ENCODE measurements around the gene MARCO.

MARCO gene

GRCh38 chr2:118903551-118904479, 38.2 kb upstream of the MARCO start:
- Histone ChIP-seq H3K27me3 (ENCODE audit: insufficient read depth, poor library complexity, severe bottlenecking) (no peaks in the 10 kb centered on the region), H3K4me1 (ENCODE audit: insufficient read depth, poor library complexity, severe bottlenecking) (no peaks in the 10 kb centered on the region), H3K9me3 (ENCODE audit: severe bottlenecking) (no peaks in the 10 kb centered on the region), H3K4me3 (ENCODE audit: severe bottlenecking) (no peak overlapping the region), H3K36me3 (ENCODE audit: low read depth) (no peaks in the 10 kb centered on the region), H3K27ac (ENCODE audit: poor library complexity, severe bottlenecking) (no peak overlapping the region)
- no peak for TF ChIP-seq CTCF (IDR thresholded peaks at IDR 0.05; ENCODE audit: poor library complexity, severe bottlenecking)
- no peak for DNase-seq (ENCODE audit: low spot score)
- ATAC-seq (ENCODE audit: low read depth), result no peak

GRCh38 chr2:118905206-118905605, 36.8 kb upstream of the MARCO start:
- no peak for DNase-seq (ENCODE audit: low spot score)
- H3K36me3 ChIP-seq (ENCODE audit: low read depth), result no peaks in the 10 kb centered on the region
- H3K4me1 ChIP-seq (ENCODE audit: insufficient read depth, poor library complexity, severe bottlenecking), result no peaks in the 10 kb centered on the region
- no peak for ATAC-seq (ENCODE audit: low read depth)
- no peaks in the 10 kb centered on the region for H3K9me3 ChIP-seq (ENCODE audit: severe bottlenecking)
- no peak for TF ChIP-seq CTCF (IDR thresholded peaks at IDR 0.05; ENCODE audit: poor library complexity, severe bottlenecking)
- H3K27me3 ChIP-seq (ENCODE audit: insufficient read depth, poor library complexity, severe bottlenecking), result no peaks in the 10 kb centered on the region
- H3K4me3 ChIP-seq (ENCODE audit: severe bottlenecking), result no peak overlapping the region
- no peak overlapping the region for H3K27ac ChIP-seq (ENCODE audit: poor library complexity, severe bottlenecking)

- no peaks in the 10 kb centered on the region for H3K27me3 ChIP-seq (ENCODE audit: insufficient read depth, poor library complexity, severe bottlenecking)
- H3K4me3 ChIP-seq (ENCODE audit: severe bottlenecking), result no peak overlapping the region
- TF ChIP-seq CTCF (IDR thresholded peaks at IDR 0.05; ENCODE audit: poor library complexity, severe bottlenecking), result no peak
- H3K9me3 ChIP-seq (ENCODE audit: severe bottlenecking), result no peaks in the 10 kb centered on the region
- H3K4me1 ChIP-seq (ENCODE audit: insufficient read depth, poor library complexity, severe bottlenecking), result no peaks in the 10 kb centered on the region
- DNase-seq (ENCODE audit: low spot score) (no peak), ATAC-seq (ENCODE audit: low read depth) (no peak)
- no peaks in the 10 kb centered on the region for H3K36me3 ChIP-seq (ENCODE audit: low read depth)
- H3K27ac ChIP-seq (ENCODE audit: poor library complexity, severe bottlenecking), result no peak overlapping the region
Measured at GRCh38 chr2:118906186-118906585, 35.8 kb upstream of the MARCO start.

- TF ChIP-seq CTCF (IDR thresholded peaks at IDR 0.05; ENCODE audit: poor library complexity, severe bottlenecking), result no peak
- H3K27ac ChIP-seq (ENCODE audit: poor library complexity, severe bottlenecking), result no peak overlapping the region
- ATAC-seq (ENCODE audit: low read depth), result no peak
- H3K27me3 ChIP-seq (ENCODE audit: insufficient read depth, poor library complexity, severe bottlenecking), result no peaks in the 10 kb centered on the region
- no peaks in the 10 kb centered on the region for H3K4me1 ChIP-seq (ENCODE audit: insufficient read depth, poor library complexity, severe bottlenecking)
- no peak for DNase-seq (ENCODE audit: low spot score)
- no peaks in the 10 kb centered on the region for H3K9me3 ChIP-seq (ENCODE audit: severe bottlenecking)
- no peaks in the 10 kb centered on the region for H3K36me3 ChIP-seq (ENCODE audit: low read depth)
- no peak overlapping the region for H3K4me3 ChIP-seq (ENCODE audit: severe bottlenecking)
Measured at GRCh38 chr2:118907759-118908158, 34.2 kb upstream of the MARCO start.

- H3K36me3 ChIP-seq (ENCODE audit: low read depth), result no peaks in the 10 kb centered on the region
- H3K27ac ChIP-seq (ENCODE audit: poor library complexity, severe bottlenecking), result no peak overlapping the region
- no peaks in the 10 kb centered on the region for H3K9me3 ChIP-seq (ENCODE audit: severe bottlenecking)
- DNase-seq (ENCODE audit: low spot score), result no peak
- H3K4me3 ChIP-seq (ENCODE audit: severe bottlenecking), result no peak overlapping the region
- no peaks in the 10 kb centered on the region for H3K27me3 ChIP-seq (ENCODE audit: insufficient read depth, poor library complexity, severe bottlenecking)
- no peak for ATAC-seq (ENCODE audit: low read depth)
- peaks cover 11% of the 10 kb centered on the region for H3K4me1 ChIP-seq (ENCODE audit: insufficient read depth, poor library complexity, severe bottlenecking)
- TF ChIP-seq CTCF (IDR thresholded peaks at IDR 0.05; ENCODE audit: poor library complexity, severe bottlenecking), result no peak
Measured at GRCh38 chr2:118909191-118909590, 32.8 kb upstream of the MARCO start.
